D341Med (cell line): ENCODE results near the gene UNC13D.

Source experiments
- DNase-seq: peaks from one replicate; pipeline ENCODE4 v3.0.0; 2012; ENCODE audit warnings: low spot score

The UNC13D gene

DNA sequence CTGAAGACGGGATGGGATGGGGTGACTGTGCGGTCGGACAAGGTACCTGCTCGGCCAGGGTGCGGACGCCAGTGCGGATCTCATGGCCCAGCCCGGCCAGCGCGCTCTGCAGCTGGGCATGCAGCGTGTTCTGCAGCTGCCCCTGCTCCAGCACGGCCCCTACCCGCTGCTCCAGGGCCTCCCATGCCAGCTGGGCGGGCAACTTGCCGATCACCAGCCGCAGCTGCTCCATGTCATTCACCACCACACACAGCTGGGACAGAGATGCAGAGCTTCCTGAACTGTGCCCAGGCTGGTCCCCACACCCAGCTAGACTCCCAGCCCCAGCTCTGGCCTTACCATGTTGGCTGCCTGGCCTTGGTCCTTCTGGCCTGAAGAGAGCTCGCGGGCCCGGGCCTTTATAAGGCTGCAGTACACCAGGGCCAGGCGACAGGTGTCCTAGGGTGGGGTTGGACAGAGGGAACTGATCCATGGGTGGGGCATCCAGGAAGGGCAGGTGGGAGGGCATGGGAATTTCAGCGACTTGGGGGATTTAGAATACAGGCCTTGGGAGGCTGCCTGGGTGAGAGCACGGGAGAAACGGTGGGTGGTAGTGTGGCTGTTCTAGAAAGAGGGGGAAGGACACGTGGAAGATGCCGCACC is 9.8 kb downstream of the UNC13D start:
- DNase-seq = no peak

DNA sequence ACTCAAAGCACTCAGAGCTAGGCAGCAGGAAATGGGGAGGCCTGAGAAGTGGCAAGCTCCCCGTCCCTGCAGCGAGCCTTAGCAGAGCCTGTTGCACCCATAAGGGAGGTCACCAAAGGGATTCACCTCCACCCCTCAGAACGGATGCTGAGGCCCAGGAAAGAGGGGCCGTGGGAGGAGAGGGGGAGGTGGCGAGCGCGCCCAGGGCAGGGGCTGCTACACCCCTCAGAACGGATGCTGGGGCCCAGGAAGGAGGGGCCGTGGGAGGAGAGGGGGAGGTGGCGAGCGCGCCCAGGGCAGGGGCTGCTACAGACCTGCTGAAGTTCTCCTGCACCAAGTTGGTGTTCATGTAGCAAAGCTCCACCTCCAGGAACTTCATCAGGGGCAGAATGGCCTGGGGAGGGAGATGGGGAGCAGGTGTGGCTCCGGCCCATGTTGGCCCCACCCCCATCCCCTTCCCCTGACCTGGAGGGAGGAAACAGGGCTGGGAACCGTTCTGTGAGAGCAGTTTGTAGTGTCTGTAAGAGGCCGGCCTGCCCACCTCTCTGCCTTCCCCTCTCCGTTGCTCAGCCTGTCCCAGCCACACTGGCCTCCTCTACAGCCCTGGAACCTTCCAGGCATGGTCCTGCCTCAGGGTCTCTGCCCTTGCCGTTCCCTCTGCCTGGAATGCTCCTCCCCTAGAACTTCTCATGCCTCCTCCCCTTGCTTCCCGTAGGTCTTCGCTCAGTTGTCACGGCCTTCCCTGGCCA is 11.4 kb downstream of the UNC13D start:
- no peak for DNase-seq

DNA sequence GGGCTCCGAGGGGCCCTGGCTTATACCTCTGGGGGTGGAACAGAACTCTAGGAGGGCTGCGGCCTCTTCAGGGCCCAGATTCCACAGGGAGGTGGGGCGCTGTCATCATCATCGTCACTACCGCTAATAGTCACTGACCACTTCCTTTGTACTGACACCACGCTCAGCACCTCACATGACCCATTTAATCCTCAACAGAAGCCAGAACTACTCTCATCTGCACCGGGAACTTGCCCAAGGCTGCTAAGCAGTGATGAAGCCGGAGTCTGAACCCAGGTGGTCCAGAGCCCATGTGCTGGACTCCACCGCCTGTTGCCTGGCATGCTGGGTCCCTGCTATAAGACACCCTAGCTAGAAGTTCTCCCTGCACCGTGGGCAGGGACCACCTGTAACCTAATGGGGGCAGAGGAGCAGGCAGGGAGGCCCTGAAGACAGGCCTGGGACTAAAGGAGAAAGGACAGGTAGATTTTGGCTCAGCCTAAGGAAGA is 12.0 kb downstream of the UNC13D start:
- DNase-seq = no peak

DNA sequence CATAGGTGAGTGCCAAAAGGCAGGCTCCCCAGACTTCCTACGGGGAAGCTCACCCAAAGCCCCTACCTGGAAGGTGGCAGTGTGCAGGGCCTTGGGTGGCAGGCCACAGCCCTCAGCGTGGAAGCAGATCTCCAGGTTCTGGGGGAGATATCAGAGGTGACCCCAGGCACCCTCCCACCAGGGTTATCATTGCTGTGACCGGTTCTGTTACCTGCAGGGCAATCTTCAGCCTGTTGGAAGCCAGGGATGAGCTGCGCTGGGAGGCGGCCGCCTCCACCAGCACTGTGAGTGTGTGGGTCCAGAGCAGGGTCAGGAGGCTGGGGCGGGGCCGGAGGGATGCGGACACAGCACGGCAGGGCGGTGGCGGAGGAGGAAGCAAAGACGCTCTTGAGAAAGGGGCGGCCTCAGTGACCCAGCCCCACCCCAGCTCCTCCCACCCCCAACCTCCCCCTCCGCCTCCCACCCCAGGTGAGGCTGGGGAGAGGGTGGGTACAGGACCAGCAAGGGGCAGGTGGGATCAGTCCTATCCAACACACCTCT is 13.1 kb downstream of the UNC13D start:
- DNase-seq = no peak

DNA sequence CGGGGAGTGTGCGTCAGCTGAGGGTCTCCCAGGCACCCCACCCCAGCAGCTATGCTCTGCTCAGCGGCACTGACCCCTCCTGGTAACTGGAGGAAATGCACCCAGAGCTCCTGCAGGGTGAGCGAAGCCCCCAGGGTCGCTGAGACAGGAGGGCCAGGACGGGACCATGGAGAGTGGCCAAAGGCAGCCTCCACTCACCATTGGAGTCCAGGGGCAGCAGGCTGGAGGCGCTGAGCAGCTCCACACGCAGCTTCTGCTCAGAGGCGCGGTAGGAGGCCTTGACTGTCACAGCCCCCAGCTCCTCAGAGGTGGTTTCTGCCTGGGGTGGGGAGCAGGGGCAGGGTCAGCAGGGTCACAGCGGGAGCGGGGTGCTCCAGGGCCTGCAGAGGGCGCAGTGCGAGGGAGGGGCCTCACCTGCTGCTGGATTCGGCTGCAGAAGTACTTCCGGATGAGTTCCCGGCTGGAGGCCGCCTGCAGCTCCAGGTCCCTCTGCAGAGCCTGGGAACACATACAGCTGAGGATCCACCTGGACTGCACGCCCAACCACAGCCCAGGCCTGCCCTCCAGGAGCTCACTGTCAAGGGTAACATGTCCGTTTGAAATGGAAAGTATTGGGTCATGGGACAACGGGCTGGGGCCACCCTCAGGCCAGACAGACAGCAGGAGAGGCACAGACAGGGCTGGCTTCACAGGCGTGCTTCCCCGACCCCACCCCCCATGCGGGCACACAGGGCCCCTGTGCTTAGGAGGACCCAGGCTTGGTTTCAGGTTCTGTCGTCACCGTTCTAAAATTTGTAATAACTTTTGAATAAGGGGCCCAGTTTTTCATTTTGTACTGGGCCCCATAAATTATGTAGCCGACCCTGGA is 13.8 kb downstream of the UNC13D start:
- DNase-seq = peak; percentile 85

DNA sequence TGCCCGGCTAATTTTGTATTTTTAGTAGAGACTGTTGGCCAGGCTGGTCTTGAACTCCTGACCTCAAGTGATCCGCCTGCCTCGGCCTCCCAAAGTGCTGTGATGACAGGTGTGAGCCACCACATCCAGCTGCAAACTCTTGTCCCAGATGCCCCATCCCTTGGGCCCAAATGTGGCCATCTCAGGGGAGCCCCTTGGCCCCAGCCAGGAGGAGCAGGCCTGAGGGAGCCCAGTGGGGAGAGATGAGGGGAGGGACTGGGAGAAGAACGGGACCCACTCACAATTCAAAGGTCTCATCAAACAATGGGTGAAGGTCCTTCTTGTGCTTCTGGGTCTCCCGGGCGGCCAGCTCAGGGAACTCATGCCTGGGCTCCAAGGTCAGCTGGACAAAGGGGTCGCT is 14.5 kb downstream of the UNC13D start:
- no peak for DNase-seq

GRCh38 chr17:75828741-75829140 is 15.5 kb downstream of the UNC13D start:
- no peak for DNase-seq

DNA sequence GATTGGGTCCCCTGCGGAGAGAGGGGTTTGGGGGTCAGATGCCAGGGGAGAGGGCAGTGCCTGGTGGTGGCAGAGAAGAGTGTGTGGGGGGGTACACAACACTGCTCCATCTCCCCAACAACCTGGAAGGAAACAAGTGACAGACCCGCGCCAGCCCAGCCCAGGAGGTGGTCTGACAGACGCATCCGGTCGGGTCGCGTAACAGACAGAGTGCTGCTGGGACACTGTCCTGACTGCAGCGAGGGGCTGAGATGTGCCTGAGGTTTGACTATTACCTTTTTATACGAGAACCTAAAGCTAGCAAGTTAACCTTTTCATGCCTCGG is 16.2 kb downstream of the UNC13D start:
- DNase-seq = no peak

DNA sequence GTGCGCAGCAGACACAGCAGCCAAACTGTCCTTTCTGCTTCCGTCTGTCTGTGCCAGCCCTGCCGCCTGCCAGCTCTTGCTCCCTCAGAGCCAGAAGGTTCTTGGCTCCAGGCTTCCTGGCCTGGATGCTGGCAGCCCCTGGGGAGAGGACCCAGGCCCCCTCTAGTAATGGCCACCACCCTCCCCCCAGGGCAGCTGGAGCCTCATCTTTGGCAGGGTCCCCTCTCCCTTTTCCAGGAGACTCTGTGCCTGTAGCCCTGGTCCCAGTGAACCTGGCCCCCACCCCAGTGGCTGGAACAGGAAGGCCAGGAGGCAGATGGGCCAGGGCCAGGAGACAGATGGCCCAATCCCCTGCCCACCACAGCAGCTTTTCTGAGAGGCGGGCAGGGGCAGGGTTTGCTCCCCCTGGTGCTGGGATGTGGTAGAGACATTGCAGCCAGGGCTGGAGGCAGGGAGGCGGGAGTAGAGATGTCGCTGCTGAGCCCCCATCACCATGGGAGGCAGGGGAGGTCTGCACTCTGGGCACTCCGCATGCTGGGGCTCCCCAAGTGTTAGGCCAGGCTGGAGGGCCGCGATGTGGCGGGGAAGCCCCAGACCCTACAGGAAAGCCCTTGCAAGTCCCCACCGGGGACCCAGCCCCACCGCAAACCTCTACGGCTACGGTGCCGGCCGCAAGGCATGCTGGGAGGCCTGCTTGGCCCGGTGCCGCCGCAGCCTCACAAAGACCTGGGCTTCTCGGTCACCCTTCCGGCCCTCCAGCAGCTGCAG is 16.7 kb downstream of the UNC13D start:
- peak; percentile 98 for DNase-seq

DNA sequence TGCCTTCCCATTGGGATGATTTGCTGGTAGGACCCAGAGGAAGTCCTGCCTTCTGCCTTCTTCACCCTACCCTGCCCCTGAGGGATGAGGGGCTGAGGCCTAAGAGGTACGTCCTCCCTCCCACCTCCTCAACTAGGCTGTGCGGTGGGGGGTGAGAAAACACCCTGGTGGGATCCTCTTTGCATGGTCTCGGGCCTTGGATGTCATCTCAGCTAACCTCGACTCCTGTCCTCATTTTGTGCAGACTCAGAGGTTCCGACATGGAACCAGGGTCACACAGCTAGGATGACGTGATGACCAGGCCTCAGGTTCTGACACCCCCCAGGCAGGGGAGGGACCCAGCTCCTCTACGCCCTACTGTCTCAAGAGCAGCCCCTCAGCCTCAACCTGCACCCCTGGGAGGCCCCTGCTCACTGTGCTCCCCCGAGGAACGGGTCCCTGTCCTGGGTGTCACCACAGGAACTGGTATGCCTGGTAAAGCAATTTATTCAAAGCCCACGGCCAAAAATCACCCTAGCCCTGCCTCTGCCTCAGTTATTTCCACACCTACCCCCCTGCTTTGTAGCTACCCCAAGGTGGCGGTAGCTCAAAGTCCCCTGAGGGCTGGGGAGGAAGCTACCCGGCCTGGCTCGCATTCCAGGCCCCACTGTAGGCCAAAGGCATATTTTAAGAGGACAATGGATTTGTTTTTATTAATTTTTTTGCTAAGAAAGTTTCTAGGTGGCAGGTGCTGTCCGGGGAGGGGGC is 17.5 kb downstream of the UNC13D start:
- no peak for DNase-seq

- DNase-seq = no peak
Measured at GRCh38 chr17:75825748-75826370, 18.3 kb downstream of the UNC13D start.

DNA sequence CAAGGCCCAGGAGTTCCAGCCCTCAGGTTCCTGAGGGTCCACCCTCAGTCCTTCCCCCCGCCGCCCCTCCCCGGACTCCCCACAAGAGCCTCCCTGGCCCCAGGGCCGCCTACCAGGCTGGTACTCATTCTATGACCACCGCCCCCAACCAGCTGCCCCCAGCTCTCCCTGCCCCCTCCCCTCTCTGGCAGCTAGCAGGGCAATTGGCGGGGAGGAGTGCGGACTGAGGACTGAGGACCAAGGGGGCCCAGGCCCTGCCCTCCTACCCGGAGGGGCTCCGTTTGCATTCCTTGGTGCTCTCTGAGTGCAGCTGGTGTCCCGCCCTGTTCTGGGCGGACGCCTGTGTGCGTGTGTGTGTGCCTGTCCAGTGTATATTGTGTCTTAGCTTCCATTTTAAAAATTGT is 19.1 kb downstream of the UNC13D start:
- DNase-seq = no peak

- DNase-seq = no peak
Measured at GRCh38 chr17:75824666-75825065, 19.5 kb downstream of the UNC13D start.

DNA sequence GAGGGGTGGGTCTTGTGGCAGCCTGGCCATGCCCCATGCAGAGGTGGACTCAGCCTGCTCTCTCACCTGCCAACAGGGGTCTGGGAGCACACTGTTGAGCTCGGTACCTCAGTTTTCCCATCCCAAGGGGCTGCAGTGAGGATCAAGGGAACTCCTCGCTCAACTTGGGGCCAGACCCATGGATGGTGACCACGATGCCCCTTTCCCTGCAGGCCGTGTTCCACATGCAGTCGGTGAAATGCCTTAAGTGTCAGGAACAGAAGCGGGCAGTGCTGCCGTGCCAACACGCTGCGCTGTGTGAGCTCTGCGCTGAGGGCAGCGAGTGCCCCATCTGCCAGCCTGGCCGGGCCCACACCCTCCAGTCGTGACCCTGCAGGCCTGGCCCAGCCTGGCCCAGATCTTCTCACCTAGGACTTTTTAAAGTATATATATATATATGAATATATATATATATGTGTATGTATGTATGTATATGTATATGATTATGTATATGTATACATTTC is 20.1 kb downstream of the UNC13D start:
- no peak for DNase-seq

GRCh38 chr17:75823257-75824041 is 20.8 kb downstream of the UNC13D start:
- DNase-seq = no peak

GRCh38 chr17:75822800-75823166 is 21.4 kb downstream of the UNC13D start:
- no peak for DNase-seq

GRCh38 chr17:75822119-75822799 is 21.9 kb downstream of the UNC13D start:
- no peak for DNase-seq

GRCh38 chr17:75821552-75821951 is 22.7 kb downstream of the UNC13D start:
- DNase-seq = no peak
